ENCODE measurements around the gene DEGS1. TPM values are rescaled to one million over a fixed set of nuclear protein-coding genes. Genes with fewer than 3 reads are reported as not detected.

The DEGS1 gene
- total RNA-seq (10 to 100 TPM; 33.1 to 79.4 (median 35.7) TPM), polyA plus RNA-seq (10 to 100 TPM; 33.2 to 48.5 TPM)
- long read RNA-seq, donor 1, transcript DEGS1-201 (3 exons, 2,101 nt), result major isoform, 48 of 68 reads
- long read RNA-seq, donor 1, partial matches to known transcripts, result 9 of 68 reads
- long read RNA-seq, donor 1, other reads (novel, unspliced or antisense), result 10 of 68 reads
- long read RNA-seq, donor 2, transcript DEGS1-201 (3 exons, 2,101 nt), result major isoform, 42 of 54 reads
- long read RNA-seq, donor 2, partial matches to known transcripts, result 4 of 54 reads
- long read RNA-seq, donor 2, other reads (novel, unspliced or antisense), result 8 of 54 reads
- long read RNA-seq, donor 3, transcript DEGS1-201 (3 exons, 2,101 nt), result major isoform, 110 of 131 reads
- long read RNA-seq, donor 3, partial matches to known transcripts, result 11 of 131 reads
- long read RNA-seq, donor 3, other reads (novel, unspliced or antisense), result 9 of 131 reads

GRCh38 chr1:224182866-224183590 lies at the start of gene DEGS1:
Gene DEGS1, plus strand, starts transcription at chr1:224183240. Its CDS starts 97 bp downstream, at chr1:224183337.
- WGBS, 2 donors, result 0% methylated on average over 76 to 94 of the region's 94 CpGs
- Histone ChIP-seq H3K27me3 (no peaks in the 10 kb centered on the region), H3K9me3 (peaks cover 0 to 2% (median 0%) of the 10 kb centered on the region in 11 donors), H3K36me3 (peaks cover 0 to 21% (median 0%) of the 10 kb centered on the region in 9 donors), H3K4me3 (peak within 1 kb of the TSS; percentile 76 to 100 (median 92)), H3K27ac (peak within 1 kb of the TSS; percentile 82 to 99 (median 96)), H3K4me1 (peaks cover 3 to 42% (median 24%) of the 10 kb centered on the region in 9 donors)
- TF ChIP-seq CTCF (IDR thresholded peaks at IDR 0.05), result no peak
- intact Hi-C loops (cut with DNase I), result loop anchor here in 2 of 10 donors (10.0 kb wide), 2 partner anchors 72 to 252 kb away; partner anchors contain the start of gene WDR26 (in 1 of the 2)
- ATAC-seq, result peak; percentile 93 to 97 (median 94)
- peak; percentile 77 to 83 for DNase-seq

- intact Hi-C loops (cut with DNase I), result no loop called here
- no peak for DNase-seq
- ATAC-seq, result no peak
- Histone ChIP-seq H3K9me3 (peaks cover 0 to 8% (median 0%) of the 10 kb centered on the region in 11 donors), H3K4me1 (no peaks in the 10 kb centered on the region), H3K27me3 (no peaks in the 10 kb centered on the region), H3K4me3 (no peak overlapping the region), H3K27ac (no peak overlapping the region), H3K36me3 (peaks cover 0 to 91% (median 42%) of the 10 kb centered on the region in 9 donors)
- TF ChIP-seq CTCF (IDR thresholded peaks at IDR 0.05), result no peak
- WGBS, 2 donors, result 80 to 91% methylated on average over 5 of the region's 5 CpGs
These were observed 49.2 kb upstream of the DEGS1 start for GRCh38 chr1:224133741-224134299.

GRCh38 chr1:224137518-224137917 lies 45.5 kb upstream of the DEGS1 start:
- H3K4me3 ChIP-seq, result no peak overlapping the region
- H3K27me3 ChIP-seq, result no peaks in the 10 kb centered on the region
- intact Hi-C loops (cut with DNase I), result no loop called here
- H3K27ac ChIP-seq, result no peak overlapping the region
- H3K9me3 ChIP-seq, result no peaks in the 10 kb centered on the region
- no peak for DNase-seq
- peaks cover 0 to 99% (median 31%) of the 10 kb centered on the region in 9 donors for H3K36me3 ChIP-seq
- no peak for TF ChIP-seq CTCF (IDR thresholded peaks at IDR 0.05)
- no peaks in the 10 kb centered on the region for H3K4me1 ChIP-seq
- no peak for ATAC-seq

- intact Hi-C loops (cut with DNase I), result no loop called here
- ATAC-seq (no peak), DNase-seq (no peak)
- TF ChIP-seq CTCF (IDR thresholded peaks at IDR 0.05), result no peak
- WGBS, 2 donors, result 75 to 95% methylated on average over 3 of the region's 3 CpGs
- no peak overlapping the region for H3K27ac ChIP-seq
- H3K36me3 ChIP-seq, result peaks cover 0 to 99% (median 26%) of the 10 kb centered on the region in 9 donors
- no peaks in the 10 kb centered on the region for H3K4me1 ChIP-seq
- H3K9me3 ChIP-seq, result no peaks in the 10 kb centered on the region
- H3K27me3 ChIP-seq, result no peaks in the 10 kb centered on the region
- H3K4me3 ChIP-seq, result no peak overlapping the region
These were observed 44.8 kb upstream of the DEGS1 start for GRCh38 chr1:224138198-224138597.
